Thoracic aorta (tissue), 2 donors: ENCODE data around the gene NOP9. TPM values are rescaled to one million over a fixed set of nuclear protein-coding genes. Genes with fewer than 3 reads are reported as not detected.

ENCODE experiments used
- ATAC-seq: fragments of 150-250 bp; one replicate; pipeline ENCODE4 v1.8.0; 2017; ENCODE audit warnings: low read depth; ENCODE audit not compliant: insufficient number of reproducible peaks, low FRiP score
- DNase-seq: peaks from one replicate; pipeline ENCODE4 v3.0.0-alpha.2; 2020; ENCODE audit warnings: low spot score
- H3K27ac ChIP-seq, 2 donors: fragments of 200-600 bp; sonication (generic); 1 replicate in 1 of 2; 2 replicates in 1 of 2; pipeline ENCODE4 v1.5.1; 2016; ENCODE audit warnings: mild to moderate bottlenecking in 2 of 2, moderate library complexity in 2 of 2
- H3K27me3 ChIP-seq: fragments of 200-600 bp; sonication (generic); replicated peaks from 2 replicates; pipeline ENCODE4 v1.6.0; 2016; ENCODE audit warnings: mild to moderate bottlenecking; ENCODE audit not compliant: insufficient read depth
- H3K36me3 ChIP-seq: fragments of 200-600 bp; sonication (generic); one replicate; pipeline ENCODE4 v1.5.1; 2016
- H3K4me1 ChIP-seq, 2 donors: fragments of 200-600 bp; sonication (generic); 1 replicate in 1 of 2; 2 replicates in 1 of 2; pipeline versions ENCODE4 v1.5.1 to v1.6.0; 2016; ENCODE audit warnings: low read depth in 2 of 2, mild to moderate bottlenecking in 1 of 2; ENCODE audit not compliant: control insufficient read depth in 1 of 2
- H3K4me3 ChIP-seq: fragments of 200-600 bp; sonication (generic); 2 replicates; pipeline ENCODE4 v1.5.1; 2016; ENCODE audit warnings: mild to moderate bottlenecking
- H3K9me3 ChIP-seq: fragments of 200-600 bp; sonication (generic); 2 replicates; pipeline ENCODE4 v1.5.1; 2016
- CTCF ChIP-seq: fragments of 200-600 bp; sonication (generic); IDR thresholded peaks from one replicate; pipeline ENCODE4 v1.5.1; 2019; ENCODE audit warnings: antibody characterized with exemption
- total RNA-seq, 2 donors: library from RNA; depleted of rRNA; stranded (reverse); fragments of >200 nt; gene quantifications; one replicate each; pipeline versions ENCODE4 v1.1.0 to v1.2.3, GENCODE V29; 2016

NOP9 gene
- total RNA-seq, 2 donors from 2014 or later, result 15.8 to 19.2 TPM

DNA sequence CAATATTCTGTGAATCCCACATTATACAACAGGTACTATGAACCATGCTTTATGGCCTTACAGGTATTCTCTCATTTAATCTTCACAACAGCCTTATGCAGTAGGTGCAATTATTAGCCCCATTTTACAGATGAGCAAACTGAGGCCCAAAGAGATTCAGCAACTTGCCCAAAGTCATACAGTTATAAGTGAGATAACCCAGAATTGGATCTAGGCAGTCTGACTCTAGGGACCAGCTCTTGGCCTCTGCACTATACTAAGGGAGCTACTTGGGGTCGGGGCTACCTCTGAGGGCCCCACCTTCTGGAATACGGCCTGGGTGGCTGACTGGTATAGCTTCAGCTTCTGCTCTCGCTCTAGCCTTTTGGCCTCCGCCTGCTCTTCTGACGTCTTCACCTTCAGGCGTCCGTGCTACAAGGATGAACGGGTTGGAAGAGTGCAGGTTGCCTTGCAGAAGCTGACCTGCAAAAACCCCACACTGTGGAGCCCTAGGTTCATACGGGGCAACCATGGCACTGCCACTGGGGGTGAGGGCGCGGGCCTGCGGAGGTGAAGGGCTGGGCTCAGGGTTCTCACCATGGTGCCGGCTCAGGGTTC, 29.0 kb upstream of the NOP9 start:
- Histone ChIP-seq H3K4me1 (peaks cover 3 to 9% of the 10 kb centered on the region in 2 donors), H3K4me3 (peak overlapping the region; percentile 79), H3K27ac (peak overlapping the region; percentile 94 to 95), H3K27me3 (no peaks in the 10 kb centered on the region), H3K9me3 (no peaks in the 10 kb centered on the region), H3K36me3 (peaks cover 9% of the 10 kb centered on the region)
- no peak for DNase-seq
- no peak for TF ChIP-seq CTCF
- ATAC-seq, result no peak

DNA sequence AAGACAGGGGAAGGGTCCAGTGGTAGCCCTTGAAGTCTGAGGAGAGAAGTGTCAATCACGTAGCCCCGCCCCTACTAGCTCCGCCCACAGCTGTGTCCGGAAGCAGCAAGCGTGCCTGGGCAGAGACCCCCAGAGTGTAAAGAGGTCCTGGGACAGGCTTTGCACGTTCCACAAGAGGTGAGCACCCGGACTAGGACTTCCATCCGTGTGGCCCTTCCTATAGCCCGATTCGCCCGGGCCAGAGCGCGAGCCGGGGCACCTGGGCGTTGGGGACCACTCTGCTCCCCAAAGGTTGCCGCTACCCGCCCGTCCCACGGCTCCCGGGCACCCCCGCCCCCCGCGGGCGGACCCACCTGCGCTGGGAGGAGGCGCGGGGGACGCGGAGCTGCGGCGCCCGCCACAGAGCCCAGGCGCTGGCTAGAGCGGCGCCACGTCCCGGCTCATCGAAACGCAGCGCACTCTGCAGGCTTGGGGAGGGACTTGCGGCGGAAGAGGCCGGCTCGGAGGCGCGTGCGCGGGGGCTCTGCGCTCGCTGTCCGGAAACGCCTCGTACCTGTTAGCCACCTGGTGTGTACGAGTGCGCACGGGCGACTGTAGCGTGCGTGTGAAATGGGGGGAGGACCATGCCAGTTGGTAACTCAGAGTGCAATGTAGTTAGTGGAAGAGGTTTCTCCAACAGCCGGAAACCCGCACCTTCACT, 28.4 kb upstream of the NOP9 start, which contains the start of gene RABGGTA:
TSS of gene RABGGTA (minus strand) at position 464 of the 700 bp plus-strand sequence. CDS start 482 bp downstream, outside the sequence.
- peak; percentile 21 for DNase-seq
- Histone ChIP-seq H3K27ac (peak within 1 kb of the TSS; percentile 94 to 95), H3K27me3 (no peaks in the 10 kb centered on the region), H3K36me3 (peaks cover 7% of the 10 kb centered on the region), H3K4me1 (peaks cover 3 to 9% of the 10 kb centered on the region in 2 donors), H3K9me3 (no peaks in the 10 kb centered on the region), H3K4me3 (peak within 1 kb of the TSS; percentile 79)
- TF ChIP-seq CTCF, result peak; percentile 61
- peak; percentile 67 for ATAC-seq

DNA sequence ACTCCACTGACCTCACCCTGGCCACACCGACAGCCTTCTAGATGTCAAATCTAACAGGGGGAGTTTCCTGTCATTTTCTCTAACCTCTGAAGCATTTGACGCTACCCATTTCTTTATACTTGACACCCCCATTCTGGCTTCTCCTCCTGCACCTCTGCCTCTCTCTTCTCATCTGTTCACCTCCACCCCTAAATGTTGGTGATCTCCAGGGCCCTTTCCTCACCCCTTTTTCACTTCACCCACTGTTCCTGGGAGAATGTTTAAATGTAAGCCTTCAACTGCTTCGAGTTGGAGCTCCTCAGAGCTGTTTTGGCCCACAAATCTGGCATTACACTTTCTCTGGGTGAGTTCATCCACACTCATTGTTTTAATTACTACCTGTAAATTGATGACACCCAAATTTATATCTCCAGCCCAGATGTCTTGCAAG, 27.8 kb upstream of the NOP9 start:
- ATAC-seq (no peak), DNase-seq (no peak)
- H3K27ac ChIP-seq, result peak overlapping the region; percentile 94 to 95
- no peaks in the 10 kb centered on the region for H3K27me3 ChIP-seq
- TF ChIP-seq CTCF, result no peak
- H3K9me3 ChIP-seq, result no peaks in the 10 kb centered on the region
- H3K36me3 ChIP-seq, result peaks cover under 1% of the 10 kb centered on the region
- peaks cover 3 to 9% of the 10 kb centered on the region in 2 donors for H3K4me1 ChIP-seq
- peak overlapping the region; percentile 79 for H3K4me3 ChIP-seq

- no peak for TF ChIP-seq CTCF
- Histone ChIP-seq H3K27me3 (no peaks in the 10 kb centered on the region), H3K27ac (no peak overlapping the region), H3K36me3 (no peaks in the 10 kb centered on the region), H3K9me3 (no peaks in the 10 kb centered on the region), H3K4me1 (peaks cover 3 to 9% of the 10 kb centered on the region in 2 donors), H3K4me3 (no peak overlapping the region)
- DNase-seq, result no peak
- ATAC-seq, result no peak
Measured at GRCh38 chr14:24272467-24272866, 27.2 kb upstream of the NOP9 start.

GRCh38 chr14:24273422-24273998, 26.1 kb upstream of the NOP9 start:
- H3K4me3 ChIP-seq, result no peak overlapping the region
- H3K36me3 ChIP-seq, result no peaks in the 10 kb centered on the region
- H3K27ac ChIP-seq, result peak overlapping the region in 1 of 2 donors; percentile 6
- peaks cover 3 to 9% of the 10 kb centered on the region in 2 donors for H3K4me1 ChIP-seq
- H3K9me3 ChIP-seq, result no peaks in the 10 kb centered on the region
- H3K27me3 ChIP-seq, result no peaks in the 10 kb centered on the region
- no peak for DNase-seq
- no peak for TF ChIP-seq CTCF
- ATAC-seq, result no peak
